ENCODE results near the gene WDR82.

DNA sequence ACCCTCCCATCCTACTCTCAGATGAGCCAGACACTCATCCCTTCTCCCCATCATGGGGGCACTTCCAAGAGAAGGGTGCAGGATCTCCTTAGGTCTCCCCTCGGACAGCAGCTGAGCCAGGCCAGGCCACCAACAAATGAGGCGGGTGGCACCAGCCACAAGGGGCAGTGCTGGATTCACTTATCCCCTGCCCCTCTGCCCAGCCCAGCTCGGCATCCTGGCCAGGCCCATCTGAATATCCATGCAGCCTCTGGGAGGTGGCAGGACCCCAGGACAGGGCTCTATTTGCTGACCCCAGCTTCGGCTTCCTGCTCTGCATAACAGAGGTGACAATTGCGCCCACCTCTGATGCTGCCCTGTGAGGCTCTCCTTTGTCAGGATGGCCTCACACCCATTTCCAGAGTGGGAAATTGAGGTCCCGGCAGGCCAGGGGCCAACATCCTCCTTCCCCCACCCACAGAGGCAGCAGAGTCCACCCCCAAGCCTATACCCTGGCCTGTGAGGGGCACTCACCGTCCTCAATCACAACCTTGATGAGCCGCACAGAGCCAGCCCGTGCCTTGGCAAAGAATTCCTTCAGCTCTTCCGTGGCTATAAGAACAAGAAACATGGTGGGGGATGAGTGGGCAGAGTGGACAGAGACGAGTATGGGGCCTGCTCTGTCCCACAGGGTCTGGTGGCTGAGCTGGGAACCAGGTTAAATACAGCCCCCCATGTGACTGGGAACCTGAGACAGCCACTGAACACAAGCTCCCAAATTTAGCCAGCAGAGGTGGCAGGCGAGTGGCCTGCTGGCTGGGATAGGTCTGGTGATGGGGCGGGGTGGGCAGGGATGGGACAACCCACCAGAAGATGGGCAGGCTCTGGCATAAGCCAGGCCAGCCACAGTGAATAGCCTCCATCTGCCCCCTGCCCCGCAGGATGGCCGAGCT lies 43.7 kb downstream of the WDR82 start:
- TF ChIP-seq POLR2A (IDR thresholded peaks at IDR 0.05) (no peak), CTCF (IDR thresholded peaks at IDR 0.05) (no peak)
